Brain microvascular endothelial cell (primary cell): ENCODE data around the gene CDH4.
A peak's percentile ranks its signal among the peaks of the same experiment; 100 is the strongest.

Source experiments
- DNase-seq: peaks from one replicate; pipeline ENCODE4 v3.0.0-alpha.2; 2020
- H3K27ac ChIP-seq: fragments of 250-450 bp; sonication (Bioruptor Pico); 2 replicates; pipeline ENCODE4 v1.5.1; 2020; ENCODE audit warnings: mild to moderate bottlenecking, moderate library complexity
- H3K27me3 ChIP-seq: fragments of 250-450 bp; sonication (Bioruptor Pico); replicated peaks from 2 replicates; pipeline ENCODE4 v1.5.1; 2020; ENCODE audit warnings: mild to moderate bottlenecking
- H3K36me3 ChIP-seq: fragments of 250-450 bp; sonication (Bioruptor Pico); replicated peaks from 2 replicates; pipeline ENCODE4 v1.5.1; 2020; ENCODE audit warnings: mild to moderate bottlenecking
- H3K4me3 ChIP-seq: 2 replicates; pipeline ENCODE4 v1.5.1; 2011; ENCODE audit warnings: low read depth, mild to moderate bottlenecking, control low read depth, low read length, moderate library complexity
- in situ Hi-C: cut with HindIII; loops from 2 replicates; pipeline ENCODE4 v1.10.0; 2017; ENCODE audit warnings: low sequenced_read_pairs, low pct_ligation_motif_present
- TF ChIP-seq, protein P1 (sequence below): IDR thresholded peaks from 2 replicates; pipeline ENCODE4 v1.5.1; 2011; ENCODE audit warnings: low read depth, mild to moderate bottlenecking, moderate library complexity, low read length, control low read depth, inconsistent platforms; ENCODE audit errors: missing control alignments

The CDH4 gene

DNA sequence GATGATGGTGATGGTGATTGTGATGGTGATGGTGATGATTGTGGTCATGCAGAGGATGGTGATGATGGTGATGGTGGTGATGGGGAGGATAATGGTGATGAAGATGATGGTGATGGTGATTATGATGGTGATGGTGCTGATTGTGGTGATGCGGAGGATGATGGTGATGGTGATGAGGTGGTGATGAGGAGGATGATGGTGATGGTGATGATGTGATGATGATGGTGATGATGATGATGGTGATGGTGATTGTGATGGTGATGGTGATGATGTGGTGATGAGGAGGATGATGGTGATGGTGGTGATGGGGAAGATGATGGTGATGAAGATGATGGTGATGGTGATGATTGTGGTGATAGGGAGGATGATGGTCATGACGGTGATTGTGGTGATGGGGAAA, 333.7 kb downstream of the CDH4 start:
- no peaks in the 10 kb centered on the region for H3K36me3 ChIP-seq
- no peak overlapping the region for H3K27ac ChIP-seq
- H3K4me3 ChIP-seq: no peak overlapping the region
- in situ Hi-C loops: no loop called here
- no peak for DNase-seq
- no peaks in the 10 kb centered on the region for H3K27me3 ChIP-seq
- TF ChIP-seq, protein P1, sequence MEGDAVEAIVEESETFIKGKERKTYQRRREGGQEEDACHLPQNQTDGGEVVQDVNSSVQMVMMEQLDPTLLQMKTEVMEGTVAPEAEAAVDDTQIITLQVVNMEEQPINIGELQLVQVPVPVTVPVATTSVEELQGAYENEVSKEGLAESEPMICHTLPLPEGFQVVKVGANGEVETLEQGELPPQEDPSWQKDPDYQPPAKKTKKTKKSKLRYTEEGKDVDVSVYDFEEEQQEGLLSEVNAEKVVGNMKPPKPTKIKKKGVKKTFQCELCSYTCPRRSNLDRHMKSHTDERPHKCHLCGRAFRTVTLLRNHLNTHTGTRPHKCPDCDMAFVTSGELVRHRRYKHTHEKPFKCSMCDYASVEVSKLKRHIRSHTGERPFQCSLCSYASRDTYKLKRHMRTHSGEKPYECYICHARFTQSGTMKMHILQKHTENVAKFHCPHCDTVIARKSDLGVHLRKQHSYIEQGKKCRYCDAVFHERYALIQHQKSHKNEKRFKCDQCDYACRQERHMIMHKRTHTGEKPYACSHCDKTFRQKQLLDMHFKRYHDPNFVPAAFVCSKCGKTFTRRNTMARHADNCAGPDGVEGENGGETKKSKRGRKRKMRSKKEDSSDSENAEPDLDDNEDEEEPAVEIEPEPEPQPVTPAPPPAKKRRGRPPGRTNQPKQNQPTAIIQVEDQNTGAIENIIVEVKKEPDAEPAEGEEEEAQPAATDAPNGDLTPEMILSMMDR: no peak

DNA sequence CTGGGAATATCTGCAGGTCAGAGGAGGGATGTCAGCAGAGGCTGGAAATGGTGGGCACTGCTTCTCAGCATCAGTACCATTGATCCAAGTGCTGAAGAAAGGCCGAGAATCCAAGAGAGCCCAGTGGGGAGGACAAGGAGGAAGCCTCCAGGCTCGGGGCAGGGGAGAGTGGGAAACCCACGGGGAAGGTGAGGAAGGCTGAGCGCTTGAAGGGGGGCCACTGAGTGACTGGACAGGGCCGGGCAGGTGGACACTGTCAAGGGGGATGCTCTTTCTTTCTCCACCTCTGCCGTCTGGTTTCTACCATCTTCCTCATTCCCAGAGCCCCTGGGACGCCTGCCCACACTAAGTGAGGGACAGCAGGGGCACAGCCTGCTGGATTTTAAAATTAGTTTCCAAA, 335.0 kb downstream of the CDH4 start:
- in situ Hi-C loops: no loop called here
- Histone ChIP-seq H3K4me3 (no peak overlapping the region), H3K27ac (no peak overlapping the region), H3K36me3 (no peaks in the 10 kb centered on the region), H3K27me3 (no peaks in the 10 kb centered on the region)
- TF ChIP-seq, protein P1: no peak
- DNase-seq: no peak

DNA sequence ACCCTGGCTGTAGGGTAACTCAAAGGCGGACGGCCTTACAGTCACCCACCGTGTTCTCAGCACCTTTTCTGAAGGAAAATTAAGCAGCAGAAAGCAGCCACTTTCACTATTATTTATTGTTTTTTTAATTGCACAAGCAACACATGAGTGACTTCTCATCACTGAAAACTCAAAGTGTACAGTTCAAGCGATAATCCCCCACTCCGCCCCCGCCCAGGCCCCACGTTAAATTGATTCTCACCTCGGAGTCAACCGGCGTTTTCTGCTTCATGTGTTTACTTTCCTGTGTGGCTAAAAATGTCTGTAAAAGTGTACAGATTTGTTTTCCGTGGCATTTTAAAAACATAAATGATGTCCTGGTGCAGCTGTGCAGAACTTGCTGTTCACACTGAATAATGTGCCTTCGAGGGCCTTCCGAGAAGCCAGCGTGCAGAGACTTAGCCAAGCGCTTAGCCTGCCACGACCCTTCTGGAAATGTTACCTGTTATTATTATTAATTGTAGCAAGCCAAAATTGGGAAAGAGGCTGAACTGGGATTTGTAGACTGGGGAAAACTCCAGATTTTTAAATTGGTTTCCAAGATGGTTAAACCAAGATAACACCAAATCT, 335.7 kb downstream of the CDH4 start:
- TF ChIP-seq, protein P1: no peak
- no peak overlapping the region for H3K4me3 ChIP-seq
- in situ Hi-C loops: no loop called here
- H3K27ac ChIP-seq: no peak overlapping the region
- no peak for DNase-seq
- no peaks in the 10 kb centered on the region for H3K36me3 ChIP-seq
- no peaks in the 10 kb centered on the region for H3K27me3 ChIP-seq

DNA sequence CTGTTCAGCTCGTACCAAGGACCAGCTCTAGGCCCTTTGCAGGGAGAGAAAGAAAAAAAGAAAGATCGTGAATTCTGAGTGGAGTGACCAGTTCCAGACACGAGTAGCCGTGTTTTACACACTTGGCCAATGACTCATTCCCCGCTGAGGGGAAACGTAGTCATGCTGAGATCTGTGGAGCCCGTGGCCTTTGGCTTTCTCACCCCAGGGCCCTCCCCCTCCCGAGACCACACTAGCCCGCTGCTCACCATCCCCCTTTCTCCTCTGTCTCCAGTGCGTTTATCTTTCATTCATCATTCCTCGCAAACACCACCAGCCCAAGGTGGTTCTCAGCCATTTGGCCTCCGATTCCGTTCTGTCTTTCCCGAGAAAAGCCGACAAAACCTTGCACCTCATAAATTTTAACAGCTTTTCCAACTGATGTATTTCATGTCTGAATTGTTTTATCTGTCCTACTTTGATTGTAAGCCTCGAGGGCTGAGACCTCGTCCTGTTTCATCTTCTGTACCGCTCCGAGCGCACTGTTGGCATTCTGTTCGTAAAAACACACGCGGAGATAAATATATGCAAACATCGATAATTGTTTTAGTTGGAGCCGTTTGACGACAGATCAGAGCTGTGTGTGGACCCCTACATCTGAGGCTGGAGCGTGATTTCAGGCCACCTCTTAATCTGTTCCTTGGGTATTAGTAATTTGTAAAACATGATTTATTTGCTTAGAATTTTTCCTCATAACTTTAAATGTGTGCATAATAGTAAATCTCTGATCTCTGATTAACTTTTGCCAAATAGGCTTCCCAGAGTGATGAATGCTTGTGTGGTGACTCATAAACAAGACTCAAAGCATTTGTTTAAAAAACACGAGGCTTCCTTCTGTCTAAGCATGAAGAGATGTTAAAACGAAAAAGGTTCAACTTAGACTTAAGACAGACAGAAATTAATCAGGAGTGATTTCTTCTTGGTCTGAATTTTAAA, 336.6 kb downstream of the CDH4 start:
- Histone ChIP-seq H3K4me3 (no peak overlapping the region), H3K27ac (no peak overlapping the region), H3K27me3 (no peaks in the 10 kb centered on the region), H3K36me3 (no peaks in the 10 kb centered on the region)
- DNase-seq: peak; percentile 7
- TF ChIP-seq, protein P1: no peak
- in situ Hi-C loops: no loop called here

DNA sequence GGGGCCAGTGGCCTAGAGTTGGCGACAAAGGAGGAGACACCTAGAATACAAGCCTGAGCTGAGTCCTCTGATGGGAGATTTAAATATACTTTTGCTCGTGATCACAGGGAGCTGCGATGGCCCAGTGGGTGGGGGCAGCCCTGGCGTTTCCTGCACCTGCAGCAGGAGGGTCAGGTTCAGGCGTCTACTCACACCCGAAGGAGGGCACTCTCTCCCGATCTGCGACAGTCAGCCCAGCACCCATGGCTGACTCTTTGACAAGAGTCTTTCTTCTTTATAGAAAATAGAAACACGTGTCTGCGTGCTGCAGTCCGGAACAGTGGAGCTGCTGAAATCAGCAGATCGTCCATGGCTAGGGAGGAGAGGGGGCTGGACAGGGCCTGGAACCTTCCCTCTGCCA, 338.2 kb downstream of the CDH4 start:
- Histone ChIP-seq H3K4me3 (no peak overlapping the region), H3K36me3 (no peaks in the 10 kb centered on the region)
- in situ Hi-C loops: no loop called here

More for the DNA sequence above, 338.2 kb downstream of the CDH4 start:
- TF ChIP-seq, protein P1: no peak
- no peak for DNase-seq
- Histone ChIP-seq H3K27ac (no peak overlapping the region), H3K27me3 (no peaks in the 10 kb centered on the region)
